ENCODE measurements around the gene STMN1. TPM values are rescaled to one million over a fixed set of nuclear protein-coding genes. Genes with fewer than 3 reads are reported as not detected.

Gene STMN1
- total RNA-seq, 1 experiment from 2014 or later = 418 TPM

GRCh38 chr1:25879675-25880074, 26.5 kb downstream of the STMN1 start (continued):
- no peak for TF ChIP-seq PREB (CRISPR knock-in tag; IDR thresholded peaks at IDR 0.05; ENCODE audit: borderline replicate concordance)
- TF ChIP-seq MYBL2 (CRISPR knock-in tag; IDR thresholded peaks at IDR 0.05) = no peak

- ATAC-seq (no peak), DNase-seq (ENCODE audit: low spot score) (no peak)
- TF ChIP-seq EMX1 (CRISPR knock-in tag; IDR thresholded peaks at IDR 0.05) (no peak), FOXP1 (CRISPR knock-in tag; IDR thresholded peaks at IDR 0.05; ENCODE audit: borderline replicate concordance) (no peak), NFYB (CRISPR knock-in tag; conservative IDR thresholded peaks at IDR 0.05; ENCODE audit: low read depth) (no peak), OVOL2 (CRISPR knock-in tag; IDR thresholded peaks at IDR 0.05; ENCODE audit: borderline replicate concordance) (no peak), ZNF425 (CRISPR knock-in tag; conservative IDR thresholded peaks at IDR 0.05) (no peak), TCF7 (CRISPR knock-in tag; IDR thresholded peaks at IDR 0.05; ENCODE audit: low read depth) (no peak), ZNF121 (CRISPR knock-in tag; IDR thresholded peaks at IDR 0.05) (no peak), ZSCAN18 (CRISPR knock-in tag; IDR thresholded peaks at IDR 0.05) (no peak), ARID4B (CRISPR knock-in tag; IDR thresholded peaks at IDR 0.05; ENCODE audit: borderline replicate concordance) (no peak), SOX15 (CRISPR knock-in tag; IDR thresholded peaks at IDR 0.05) (no peak), MXD4 (CRISPR knock-in tag; IDR thresholded peaks at IDR 0.05; ENCODE audit: borderline replicate concordance) (no peak), GTF2I (CRISPR knock-in tag; conservative IDR thresholded peaks at IDR 0.05) (no peak), HMGXB4 (CRISPR knock-in tag; IDR thresholded peaks at IDR 0.05) (no peak), ZNF232 (CRISPR knock-in tag; IDR thresholded peaks at IDR 0.05) (no peak), RELA (CRISPR knock-in tag; IDR thresholded peaks at IDR 0.05; ENCODE audit: borderline replicate concordance) (no peak)
- Mint-ChIP-seq H3K9me3 (no peaks in the 10 kb centered on the region), H3K27me3 (ENCODE audit: low read depth) (peaks cover 21% of the 10 kb centered on the region), H3K36me3 (no peaks in the 10 kb centered on the region), H3K4me1 (peaks cover 12% of the 10 kb centered on the region), H3K4me3 (no peak overlapping the region), H3K27ac (no peak overlapping the region)
- ChIA-PET CTCF (interaction anchor here (0.5 to 1.0 kb wide), 2 partner anchors 17 to 22 kb away, joined by 3 to 4 read pairs; no protein-coding TSS in a partner anchor), POLR2A (no interaction called here)
Measured at GRCh38 chr1:25878690-25879089, 27.5 kb downstream of the STMN1 start.
